Prostate gland (tissue), 2 donors: ENCODE measurements around the gene OR5K2.

ENCODE experiments used
- POLR2A ChIP-seq: fragments of 450-650 bp; IDR thresholded peaks from one replicate; pipeline ENCODE4 v1.6.1; 2016; ENCODE audit warnings: antibody characterized with exemption, mild to moderate bottlenecking
- TF ChIP-seq, protein P1 (sequence below), 4 experiments: fragments of 200-600 bp in 2 of 4; fragments of 450-650 bp in 2 of 4; sonication (generic) in 2 of 4; IDR thresholded peaks; 1 replicate in 3 of 4; 2 replicates in 1 of 4; pipeline ENCODE4 v1.5.1; 2016 to 2019; ENCODE audit warnings: antibody characterized with exemption in 4 of 4, mild to moderate bottlenecking in 2 of 4, moderate library complexity in 2 of 4

- TF ChIP-seq, protein P1, sequence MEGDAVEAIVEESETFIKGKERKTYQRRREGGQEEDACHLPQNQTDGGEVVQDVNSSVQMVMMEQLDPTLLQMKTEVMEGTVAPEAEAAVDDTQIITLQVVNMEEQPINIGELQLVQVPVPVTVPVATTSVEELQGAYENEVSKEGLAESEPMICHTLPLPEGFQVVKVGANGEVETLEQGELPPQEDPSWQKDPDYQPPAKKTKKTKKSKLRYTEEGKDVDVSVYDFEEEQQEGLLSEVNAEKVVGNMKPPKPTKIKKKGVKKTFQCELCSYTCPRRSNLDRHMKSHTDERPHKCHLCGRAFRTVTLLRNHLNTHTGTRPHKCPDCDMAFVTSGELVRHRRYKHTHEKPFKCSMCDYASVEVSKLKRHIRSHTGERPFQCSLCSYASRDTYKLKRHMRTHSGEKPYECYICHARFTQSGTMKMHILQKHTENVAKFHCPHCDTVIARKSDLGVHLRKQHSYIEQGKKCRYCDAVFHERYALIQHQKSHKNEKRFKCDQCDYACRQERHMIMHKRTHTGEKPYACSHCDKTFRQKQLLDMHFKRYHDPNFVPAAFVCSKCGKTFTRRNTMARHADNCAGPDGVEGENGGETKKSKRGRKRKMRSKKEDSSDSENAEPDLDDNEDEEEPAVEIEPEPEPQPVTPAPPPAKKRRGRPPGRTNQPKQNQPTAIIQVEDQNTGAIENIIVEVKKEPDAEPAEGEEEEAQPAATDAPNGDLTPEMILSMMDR (IDR thresholded peaks at IDR 0.05): no peak
- no peak for TF ChIP-seq POLR2A
Observed at GRCh38 chr3:98504539-98504938, 7.1 kb downstream of the OR5K2 start.
